GM18519 (cell line): ENCODE results near the gene NUTM2B.
"Not testable (repeated sequence)": the region's sequence is repeated elsewhere in the genome, so short reads cannot be mapped to it uniquely, and the experiment has no call there.

Experiments
- ATAC-seq: cut with Tn5 transposase; IDR thresholded peaks from one replicate; pipeline ENCODE4 v1.9.1; 2021; ENCODE audit warnings: mild to moderate bottlenecking, moderate library complexity; ENCODE audit not compliant: unreplicated experiment, low FRiP score

NUTM2B gene

DNA sequence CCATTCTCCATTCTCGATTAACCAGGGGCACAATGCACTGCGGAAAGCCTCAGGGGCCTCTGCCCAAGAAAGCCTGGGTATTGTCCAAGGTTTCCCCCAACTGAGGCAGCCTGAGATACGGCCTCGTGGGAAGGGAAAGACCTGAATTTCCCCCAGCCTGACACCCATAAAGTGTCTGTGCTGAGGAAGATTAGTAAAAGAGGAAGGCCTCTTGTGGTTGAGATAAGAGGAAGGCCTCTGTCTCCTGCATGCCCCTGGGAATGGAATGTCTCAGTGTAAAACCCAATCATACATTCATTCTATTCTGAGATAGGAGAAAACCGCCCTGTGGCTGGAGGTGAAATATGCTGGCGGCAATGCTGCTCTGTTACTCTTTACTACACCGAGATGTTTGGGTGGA is 41.8 kb downstream of the NUTM2B start:
- ATAC-seq = not testable (repeated sequence)

DNA sequence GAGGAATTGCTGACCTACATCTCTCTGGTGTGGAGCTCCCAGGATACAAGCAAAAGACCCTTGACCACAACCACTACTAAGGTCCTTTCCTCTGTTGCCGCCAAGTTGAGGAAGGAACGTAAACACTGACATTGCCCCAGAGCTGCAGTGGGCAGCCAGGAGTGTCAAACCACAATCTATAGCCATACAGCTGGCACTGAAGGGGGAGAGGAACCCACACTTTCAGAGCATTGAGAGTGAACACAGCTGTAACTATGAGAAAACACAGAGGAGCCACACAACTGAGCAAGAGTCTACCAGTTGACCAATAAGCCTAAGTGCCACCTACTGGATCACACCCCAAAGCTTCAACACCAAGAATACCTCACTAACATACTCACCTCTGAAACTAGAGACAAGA is 45.5 kb downstream of the NUTM2B start:
- ATAC-seq = not testable (repeated sequence)

DNA sequence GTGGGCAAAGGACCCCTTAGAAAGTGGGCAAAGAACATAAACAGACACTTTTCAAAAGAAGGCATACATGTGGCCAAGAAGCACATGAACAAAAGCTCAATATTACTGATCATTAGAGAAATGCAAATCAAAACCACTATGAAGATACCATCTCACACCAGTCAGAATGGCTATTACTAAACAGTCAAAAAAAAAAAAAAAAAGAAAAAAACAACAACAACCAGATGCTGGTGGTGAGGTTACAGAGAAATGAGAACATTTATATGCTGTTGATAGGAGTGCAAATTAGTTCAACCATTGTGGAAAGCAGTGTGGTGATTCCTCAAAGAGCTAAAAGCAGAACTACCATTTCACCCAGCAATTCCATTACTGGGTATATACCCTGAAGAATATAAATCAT is 50.6 kb downstream of the NUTM2B start:
- ATAC-seq = not testable (repeated sequence)

DNA sequence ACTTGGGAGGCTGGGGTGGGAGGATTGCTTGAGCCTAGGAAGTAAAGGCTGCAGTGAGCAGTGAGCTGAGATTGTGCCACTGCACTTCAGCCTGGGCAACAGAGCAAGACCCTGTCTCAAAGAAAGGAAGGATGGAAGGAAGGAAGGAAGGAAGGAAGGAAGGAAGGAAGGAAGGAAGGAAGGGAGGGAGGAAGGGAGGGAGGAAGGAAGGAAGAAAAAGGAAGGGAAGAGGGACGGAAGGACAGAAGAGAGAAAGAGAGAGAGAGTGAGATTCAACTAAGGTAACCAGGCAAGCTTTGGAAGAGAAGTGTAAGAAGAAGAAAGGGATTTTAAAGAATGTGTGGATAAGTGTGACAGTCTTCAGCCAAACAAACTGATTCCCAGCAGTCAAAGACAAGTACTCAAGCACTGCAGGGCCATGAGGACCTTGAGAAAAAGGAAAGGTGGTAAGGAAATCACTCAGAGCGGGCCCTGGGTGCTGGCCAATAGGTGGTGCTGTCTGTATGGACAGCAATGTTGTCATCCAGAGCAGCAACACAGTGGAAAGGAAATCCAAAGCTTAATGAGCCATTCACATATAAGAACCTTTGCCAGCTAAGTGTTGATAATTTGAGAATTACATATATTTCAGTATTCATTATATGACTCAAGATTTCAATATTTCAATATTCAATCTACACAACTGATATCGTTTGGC is 55.4 kb downstream of the NUTM2B start:
- ATAC-seq = not testable (repeated sequence)
